RWPE1 (cell line): Measurements from ENCODE around the gene SHBG.

Source experiments
- CTCF ChIA-PET: fragments of 350-600 bp; sonication (Branson Sonifier 250); formaldehyde crosslinking; extraction: SDS; loops from one replicate; lab custom pipeline; 2021; lab: Yijun Ruan, JAX
- POLR2A ChIA-PET: fragments of 400-600 bp; formaldehyde crosslinking; extraction: SDS; loops from one replicate; lab custom pipeline; 2020; ENCODE audit warnings: antibody characterized with exemption; ENCODE audit not compliant: low non-redundant PET; lab: Yijun Ruan, JAX
- DNase-seq: peaks from one replicate; pipeline ENCODE4 v3.0.0; 2012; ENCODE audit warnings: low spot score
- H3K27ac ChIP-seq: fragments of 450-650 bp; 2 replicates; pipeline ENCODE4 v1.5.1; 2017
- CTCF ChIP-seq: fragments of 450-650 bp; conservative IDR thresholded peaks from 2 replicates; pipeline ENCODE4 v1.5.1; 2017; ENCODE audit warnings: low read depth, mild to moderate bottlenecking

The SHBG gene

GRCh38 chr17:7656958-7657609 is 27.1 kb downstream of the SHBG start:
- POLR2A ChIA-PET, result no interaction called here
- no peak for TF ChIP-seq CTCF
- no peak overlapping the region for H3K27ac ChIP-seq
- no peak for DNase-seq
- CTCF ChIA-PET, result interaction anchor here (0.5 to 1.4 kb wide), 4 partner anchors 24 to 67 kb away, joined by 3 to 5 read pairs (median 4); partner anchors contain the start of gene SOX15

- POLR2A ChIA-PET, result interaction anchor here (0.7 kb wide), 1 partner anchor 19 kb away, joined by 5 read pairs; the partner anchor contains the start of gene TP53
- DNase-seq, result no peak
These were observed 37.9 kb downstream of the SHBG start for GRCh38 chr17:7667656-7668406.

DNA sequence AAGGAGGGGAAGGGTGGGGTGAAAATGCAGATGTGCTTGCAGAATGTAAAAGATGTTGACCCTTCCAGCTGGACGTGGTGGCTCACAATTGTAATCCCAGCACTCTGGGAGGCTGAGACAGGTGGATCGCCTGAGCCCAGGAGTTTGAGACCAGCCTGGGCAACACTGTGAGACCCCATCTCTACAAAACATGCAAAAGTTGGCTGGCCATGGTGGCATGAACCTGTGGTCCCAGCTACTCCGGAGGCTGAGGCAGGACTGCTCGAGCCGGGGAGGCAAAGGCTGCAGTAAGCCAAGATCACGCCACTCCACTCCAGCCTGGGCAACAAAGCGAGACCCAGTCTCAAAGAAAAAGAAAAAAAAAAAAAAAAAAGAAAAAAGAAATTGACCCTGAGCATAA is 38.5 kb downstream of the SHBG start:
- DNase-seq, result no peak
- no peak for TF ChIP-seq CTCF
- peak overlapping the region; percentile 39; the same call in 1 of the 2 replicates for H3K27ac ChIP-seq
- ChIA-PET POLR2A (interaction anchor here (0.7 kb wide), 1 partner anchor 19 kb away, joined by 5 read pairs; the partner anchor contains the start of gene TP53), CTCF (interaction anchor here (0.8 kb wide), 1 partner anchor 357 kb away, joined by 7 read pairs; no protein-coding TSS in a partner anchor)

More at GRCh38 chr17:7667656-7668406, 37.9 kb downstream of the SHBG start:
- no peak for TF ChIP-seq CTCF
- peak overlapping the region; percentile 39 for H3K27ac ChIP-seq
- CTCF ChIA-PET, result no interaction called here

- ChIA-PET CTCF (interaction anchor here (0.5 to 1.6 kb wide), 5 partner anchors 14 to 331 kb away, joined by 3 to 7 read pairs (median 3); partner anchors contain the start of genes TP53 and WRAP53), POLR2A (no interaction called here)
- H3K27ac ChIP-seq, result no peak overlapping the region
- DNase-seq, result no peak
- TF ChIP-seq CTCF, result no peak
These were observed 43.3 kb downstream of the SHBG start for GRCh38 chr17:7673239-7673638.

- no peak overlapping the region for H3K27ac ChIP-seq
- DNase-seq, result no peak
- POLR2A ChIA-PET, result no interaction called here
- CTCF ChIA-PET, result no interaction called here
- no peak for TF ChIP-seq CTCF
These were observed 45.0 kb downstream of the SHBG start for GRCh38 chr17:7674934-7675333.

DNA sequence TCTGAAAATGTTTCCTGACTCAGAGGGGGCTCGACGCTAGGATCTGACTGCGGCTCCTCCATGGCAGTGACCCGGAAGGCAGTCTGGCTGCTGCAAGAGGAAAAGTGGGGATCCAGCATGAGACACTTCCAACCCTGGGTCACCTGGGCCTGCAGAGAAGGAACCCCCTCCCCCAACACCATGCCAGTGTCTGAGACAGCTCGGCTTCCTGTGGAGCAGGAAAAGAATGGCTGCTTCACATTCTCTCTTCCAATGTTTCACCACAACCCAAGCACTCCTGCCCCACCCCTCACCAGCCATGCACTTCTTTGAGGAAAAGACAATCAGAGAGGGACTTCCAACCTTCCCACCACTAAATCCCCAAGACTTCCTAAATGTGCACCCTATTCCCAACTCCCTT is 46.6 kb downstream of the SHBG start:
- POLR2A ChIA-PET, result interaction anchor here (1.1 kb wide), 1 partner anchor 11 kb away, joined by 3 read pairs; the partner anchor contains the start of gene TP53
- DNase-seq, result no peak
- CTCF ChIA-PET, result no interaction called here
- TF ChIP-seq CTCF, result no peak
- H3K27ac ChIP-seq, result 0 out of 2 replicates have a peak overlapping the region, but pooled peaks have one; percentile 12
